Mononuclear cell (primary cell): ENCODE data around the gene LPAR6. TPM values are rescaled to one million over a fixed set of nuclear protein-coding genes. Genes with fewer than 3 reads are reported as not detected.

ENCODE experiments used
- H3K27me3 ChIP-seq: 2 replicates; pipeline ENCODE4 v1.6.0; 2011; ENCODE audit warnings: low read length, control low read depth; ENCODE audit not compliant: insufficient read depth
- H3K4me1 ChIP-seq: 2 replicates; pipeline ENCODE4 v1.5.1; 2011; ENCODE audit warnings: mild to moderate bottlenecking, low read length, control low read depth; ENCODE audit not compliant: insufficient read depth
- H3K4me3 ChIP-seq: 2 replicates; pipeline ENCODE4 v1.5.1; 2011; ENCODE audit warnings: mild to moderate bottlenecking, low read length, moderate library complexity
- H3K9me3 ChIP-seq: 2 replicates; pipeline ENCODE4 v1.5.1; 2011; ENCODE audit warnings: low read depth, mild to moderate bottlenecking, control low read depth, low read length
- total RNA-seq: library from RNA; depleted of rRNA; stranded (reverse); fragments of >200 nt; gene quantifications from one replicate; pipeline ENCODE4 v1.2.3, GENCODE V29; 2012

LPAR6 gene
- total RNA-seq, 1 donor: 91.4 TPM

GRCh38 chr13:48402325-48402932, 10.5 kb downstream of the LPAR6 start:
- Histone ChIP-seq H3K27me3 (no peaks in the 10 kb centered on the region), H3K4me3 (no peak overlapping the region), H3K4me1 (peaks cover 24% of the 10 kb centered on the region), H3K9me3 (no peaks in the 10 kb centered on the region)

- Histone ChIP-seq H3K4me1 (peaks cover 24% of the 10 kb centered on the region), H3K4me3 (no peak overlapping the region), H3K27me3 (no peaks in the 10 kb centered on the region), H3K9me3 (no peaks in the 10 kb centered on the region)
These were observed 11.4 kb downstream of the LPAR6 start for GRCh38 chr13:48401480-48401879.

- Histone ChIP-seq H3K9me3 (no peaks in the 10 kb centered on the region), H3K4me3 (no peak overlapping the region), H3K4me1 (peaks cover 24% of the 10 kb centered on the region), H3K27me3 (no peaks in the 10 kb centered on the region)
These were observed 12.0 kb downstream of the LPAR6 start for GRCh38 chr13:48400850-48401291.

GRCh38 chr13:48400090-48400694, 12.7 kb downstream of the LPAR6 start:
- no peaks in the 10 kb centered on the region for H3K9me3 ChIP-seq
- H3K4me3 ChIP-seq: no peak overlapping the region
- no peaks in the 10 kb centered on the region for H3K27me3 ChIP-seq
- peaks cover 24% of the 10 kb centered on the region for H3K4me1 ChIP-seq

- no peaks in the 10 kb centered on the region for H3K9me3 ChIP-seq
- no peak overlapping the region for H3K4me3 ChIP-seq
- peaks cover 13% of the 10 kb centered on the region for H3K4me1 ChIP-seq
- no peaks in the 10 kb centered on the region for H3K27me3 ChIP-seq
These were observed 14.3 kb downstream of the LPAR6 start for GRCh38 chr13:48398450-48399095.

- no peaks in the 10 kb centered on the region for H3K9me3 ChIP-seq
- peaks cover 7% of the 10 kb centered on the region for H3K4me1 ChIP-seq
- no peak overlapping the region for H3K4me3 ChIP-seq
- no peaks in the 10 kb centered on the region for H3K27me3 ChIP-seq
These were observed 15.2 kb downstream of the LPAR6 start for GRCh38 chr13:48397744-48398143.

- Histone ChIP-seq H3K27me3 (no peaks in the 10 kb centered on the region), H3K4me1 (no peaks in the 10 kb centered on the region), H3K4me3 (no peak overlapping the region)
These were observed 19.2 kb downstream of the LPAR6 start for GRCh38 chr13:48393698-48394085.

GRCh38 chr13:48393030-48393697, 19.7 kb downstream of the LPAR6 start:
- no peaks in the 10 kb centered on the region for H3K27me3 ChIP-seq
- H3K4me3 ChIP-seq: no peak overlapping the region
- no peaks in the 10 kb centered on the region for H3K9me3 ChIP-seq
- H3K4me1 ChIP-seq: no peaks in the 10 kb centered on the region

More at GRCh38 chr13:48393698-48394085, 19.2 kb downstream of the LPAR6 start:
- H3K9me3 ChIP-seq: no peaks in the 10 kb centered on the region

GRCh38 chr13:48391257-48391656, 21.7 kb downstream of the LPAR6 start:
- Histone ChIP-seq H3K4me3 (no peak overlapping the region), H3K4me1 (no peaks in the 10 kb centered on the region), H3K27me3 (no peaks in the 10 kb centered on the region), H3K9me3 (no peaks in the 10 kb centered on the region)

- no peak overlapping the region for H3K4me3 ChIP-seq
- H3K27me3 ChIP-seq: no peaks in the 10 kb centered on the region
- no peaks in the 10 kb centered on the region for H3K9me3 ChIP-seq
- H3K4me1 ChIP-seq: no peaks in the 10 kb centered on the region
These were observed 26.1 kb downstream of the LPAR6 start for GRCh38 chr13:48386816-48387215.

- peaks cover 3% of the 10 kb centered on the region for H3K4me1 ChIP-seq
- H3K4me3 ChIP-seq: no peak overlapping the region
- H3K27me3 ChIP-seq: no peaks in the 10 kb centered on the region
- no peaks in the 10 kb centered on the region for H3K9me3 ChIP-seq
These were observed 29.5 kb downstream of the LPAR6 start for GRCh38 chr13:48383384-48383783.

GRCh38 chr13:48380581-48380980, 32.3 kb downstream of the LPAR6 start:
- Histone ChIP-seq H3K4me3 (no peak overlapping the region), H3K9me3 (no peaks in the 10 kb centered on the region), H3K4me1 (peaks cover 3% of the 10 kb centered on the region), H3K27me3 (no peaks in the 10 kb centered on the region)

- Histone ChIP-seq H3K9me3 (no peaks in the 10 kb centered on the region), H3K4me3 (no peak overlapping the region), H3K27me3 (no peaks in the 10 kb centered on the region), H3K4me1 (peaks cover 3% of the 10 kb centered on the region)
These were observed 35.1 kb downstream of the LPAR6 start for GRCh38 chr13:48377857-48378256.

- Histone ChIP-seq H3K9me3 (no peaks in the 10 kb centered on the region), H3K4me3 (no peak overlapping the region), H3K4me1 (no peaks in the 10 kb centered on the region), H3K27me3 (no peaks in the 10 kb centered on the region)
These were observed 42.1 kb downstream of the LPAR6 start for GRCh38 chr13:48370815-48371214.

GRCh38 chr13:48369988-48370387, 42.9 kb downstream of the LPAR6 start:
- H3K4me3 ChIP-seq: no peak overlapping the region
- no peaks in the 10 kb centered on the region for H3K4me1 ChIP-seq
- H3K9me3 ChIP-seq: no peaks in the 10 kb centered on the region
- H3K27me3 ChIP-seq: no peaks in the 10 kb centered on the region
